UCSD-AML1 (cell line): ENCODE measurements around the gene SLC66A2.

Experiments used
- DNase-seq: peaks from one replicate; lab custom pipeline; 2025; ENCODE audit not compliant: unreplicated experiment; lab: John Stamatoyannopoulos, UW

SLC66A2 gene

DNA sequence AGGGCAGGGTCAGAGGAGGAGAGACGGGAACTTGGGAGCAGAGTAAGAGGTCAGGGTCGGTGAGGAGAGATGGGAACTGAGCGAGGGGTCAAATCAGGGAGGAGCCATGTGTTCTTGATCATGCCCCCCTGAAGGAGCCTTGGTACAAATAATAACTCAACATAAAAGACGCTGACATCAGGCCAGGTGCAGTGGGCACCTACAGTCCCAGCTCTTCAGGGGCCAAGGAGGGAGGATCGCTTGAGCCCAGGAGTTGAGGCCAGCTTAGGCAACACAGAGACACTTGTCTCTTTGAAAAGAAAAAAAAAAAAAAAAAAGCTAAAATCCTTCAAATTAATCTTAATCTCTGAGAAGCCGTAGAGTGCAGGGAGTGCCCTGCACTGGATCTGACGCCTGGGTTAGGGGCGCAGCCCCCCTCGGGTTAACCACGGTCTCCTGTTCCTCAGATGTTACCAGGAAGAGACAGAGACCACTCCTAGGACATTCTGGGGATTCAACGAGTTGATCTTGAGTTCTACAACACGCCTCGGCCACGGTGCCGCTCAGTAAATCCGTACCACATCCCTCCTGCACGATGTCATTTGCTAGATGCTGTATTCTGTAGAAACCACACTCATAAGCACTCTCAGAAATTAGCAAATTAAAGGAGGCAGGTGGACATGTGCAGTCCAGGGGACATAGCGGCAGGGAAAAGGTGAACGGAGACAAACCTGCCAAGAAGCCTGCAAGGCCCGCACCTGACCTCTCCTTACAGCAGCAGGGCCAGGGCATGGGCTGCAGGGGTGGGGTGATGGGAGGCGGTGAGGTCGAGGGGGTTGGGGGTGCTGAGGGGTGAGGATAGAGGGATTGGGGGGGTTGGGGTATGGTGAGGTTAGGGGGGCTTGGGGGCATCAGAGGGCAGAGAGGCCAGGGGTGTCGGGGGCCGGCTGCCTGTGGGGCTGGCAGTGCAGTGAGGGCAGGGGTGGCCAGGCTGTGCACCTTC is 29.2 kb downstream of the SLC66A2 start:
- DNase-seq, result no peak

DNA sequence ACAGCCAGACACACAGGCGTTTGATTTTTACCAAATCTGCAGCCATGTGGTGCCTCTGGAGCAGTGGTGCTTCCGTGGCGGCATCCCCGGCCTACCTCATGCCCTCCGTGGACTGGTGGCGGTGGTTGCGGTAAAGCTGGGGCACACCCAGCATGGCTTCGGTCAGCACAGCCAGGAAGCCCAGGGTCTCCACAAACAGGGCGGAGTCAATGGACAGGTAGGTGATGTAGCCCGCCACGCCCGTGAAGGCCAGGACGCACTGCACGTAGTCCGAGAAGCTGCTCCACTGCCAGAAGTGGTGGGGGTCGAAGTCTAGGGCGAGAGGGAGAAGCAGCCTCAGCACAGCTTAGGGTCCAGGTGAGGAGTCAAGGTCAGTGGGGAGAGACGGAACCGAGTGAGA is 32.4 kb downstream of the SLC66A2 start:
- DNase-seq, result no peak

GRCh38 chr18:79918615-79919011 is 32.8 kb downstream of the SLC66A2 start:
- no peak for DNase-seq

- DNase-seq, result no peak
These were observed 33.4 kb downstream of the SLC66A2 start for GRCh38 chr18:79917853-79918614.

GRCh38 chr18:79917169-79917852 is 34.1 kb downstream of the SLC66A2 start:
- no peak for DNase-seq

GRCh38 chr18:79916546-79917168 is 34.8 kb downstream of the SLC66A2 start:
- DNase-seq, result no peak

GRCh38 chr18:79916128-79916494 is 35.3 kb downstream of the SLC66A2 start:
- DNase-seq, result no peak

DNA sequence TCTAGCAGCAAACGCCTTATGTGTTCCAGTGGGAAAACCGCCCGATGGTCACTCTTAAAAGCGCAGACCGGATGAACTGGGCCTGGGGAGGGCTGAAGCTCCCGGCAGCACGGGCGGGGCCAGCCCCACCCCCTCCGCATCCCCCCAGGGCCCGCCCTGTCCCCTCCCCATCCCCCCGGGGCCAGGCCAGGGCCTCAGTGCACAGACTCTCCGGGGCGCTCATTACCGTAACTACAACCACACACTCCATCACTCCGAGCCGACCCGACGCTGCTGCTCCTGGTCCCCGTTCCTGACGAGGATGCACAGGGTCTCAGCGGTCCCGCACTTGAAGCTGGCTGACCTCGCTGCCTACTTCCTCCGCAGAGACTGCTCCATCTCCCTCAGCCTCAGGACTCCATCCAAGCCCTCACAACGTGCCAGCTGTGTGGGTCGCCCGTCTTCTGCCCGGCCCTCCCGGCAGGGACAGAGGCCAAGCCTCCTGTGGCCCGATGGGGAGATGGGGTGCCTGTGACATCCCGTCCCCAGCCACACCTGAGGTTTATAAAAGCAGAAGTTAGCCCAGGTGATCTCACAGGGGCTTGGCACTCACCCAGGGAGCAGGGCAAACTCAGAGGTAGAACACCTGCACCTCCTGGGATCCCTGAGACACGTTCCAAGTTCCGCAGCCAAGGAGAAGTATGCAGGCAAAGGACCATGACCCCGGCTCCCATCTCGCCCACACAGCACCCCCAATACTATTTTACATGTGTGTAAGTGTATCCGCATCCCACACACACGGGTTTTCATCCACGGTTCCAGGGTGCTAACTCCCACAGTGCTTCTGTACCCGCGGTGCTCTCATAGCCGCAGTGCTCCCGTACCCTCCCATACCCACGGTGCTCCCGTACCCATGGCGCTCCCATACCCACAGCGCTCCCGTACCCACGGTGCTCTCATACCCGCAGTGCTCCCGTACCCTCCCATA is 36.0 kb downstream of the SLC66A2 start:
- no peak for DNase-seq

DNA sequence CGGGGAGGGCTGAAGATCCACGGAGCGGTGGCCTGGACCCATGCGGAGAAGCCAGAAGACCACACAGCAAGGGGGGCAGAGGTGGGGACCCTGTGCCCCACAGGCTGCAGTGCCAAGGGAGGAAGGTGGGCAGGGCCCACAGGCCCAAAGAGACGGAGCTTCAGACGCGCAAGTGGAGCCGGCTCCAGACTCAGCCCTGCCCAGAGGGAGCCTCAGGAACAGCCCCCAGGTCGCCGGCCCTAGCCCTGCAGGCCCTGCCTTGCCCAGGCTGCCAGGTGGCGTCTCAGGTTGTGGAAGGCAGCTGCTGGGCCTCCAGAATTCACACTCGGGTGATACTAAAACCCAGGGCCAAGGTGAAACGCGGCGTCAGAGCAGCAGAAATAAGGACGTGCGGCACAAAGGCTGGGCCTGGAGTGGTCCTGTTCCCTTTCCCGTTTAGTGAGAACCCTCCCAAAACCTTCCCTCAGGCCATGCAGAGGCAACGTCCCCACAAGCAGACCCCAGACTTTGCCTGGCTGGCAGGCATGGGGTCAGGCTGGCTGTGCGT is 36.8 kb downstream of the SLC66A2 start:
- no peak for DNase-seq

- no peak for DNase-seq
These were observed 38.2 kb downstream of the SLC66A2 start for GRCh38 chr18:79912994-79913831.

- no peak for DNase-seq
These were observed 39.0 kb downstream of the SLC66A2 start for GRCh38 chr18:79912409-79912991.

DNA sequence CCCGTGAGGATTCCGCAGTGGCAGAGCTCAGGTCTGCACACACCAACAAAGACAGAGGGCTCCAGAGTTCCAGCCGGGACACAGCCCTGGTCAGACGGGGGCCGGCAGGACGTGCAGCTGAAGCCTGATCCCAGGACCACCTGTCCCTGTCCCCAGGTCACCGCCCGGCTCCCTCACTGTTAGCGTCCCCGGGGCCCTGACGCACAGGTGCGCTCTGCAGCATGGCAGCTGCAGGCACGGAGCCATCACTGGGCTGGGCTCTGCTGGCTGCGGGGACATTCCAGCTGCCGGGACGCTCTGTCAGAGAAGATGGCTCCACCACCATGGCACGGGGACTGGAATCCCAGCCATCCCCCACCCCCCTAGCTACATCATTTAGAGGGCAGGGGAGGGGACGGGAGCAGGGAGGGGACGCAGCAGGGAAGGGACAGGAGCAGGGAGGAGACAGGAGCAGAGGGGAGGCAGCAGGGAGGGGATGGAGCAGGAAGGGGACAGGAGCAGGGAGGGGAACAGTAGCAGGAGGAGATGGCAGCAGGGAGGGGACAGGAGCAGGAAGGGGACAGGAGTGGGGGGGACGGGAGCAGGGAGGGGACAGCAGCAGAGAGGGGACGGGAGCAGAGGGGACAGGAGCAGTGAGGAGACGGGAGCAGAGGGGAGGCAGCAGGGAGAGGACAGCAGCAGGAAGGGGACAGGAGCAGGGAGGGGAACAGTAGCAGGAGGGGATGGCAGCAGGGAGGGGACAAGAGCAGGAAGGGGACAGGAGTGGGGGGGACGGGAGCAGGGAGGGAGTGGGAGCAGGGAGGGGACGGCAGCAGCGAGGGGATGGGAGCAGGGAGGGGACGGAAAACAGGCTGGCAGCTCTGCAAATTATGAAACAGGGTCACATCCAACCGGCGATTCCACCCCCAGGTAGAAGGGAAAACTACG is 39.8 kb downstream of the SLC66A2 start:
- DNase-seq, result no peak

DNA sequence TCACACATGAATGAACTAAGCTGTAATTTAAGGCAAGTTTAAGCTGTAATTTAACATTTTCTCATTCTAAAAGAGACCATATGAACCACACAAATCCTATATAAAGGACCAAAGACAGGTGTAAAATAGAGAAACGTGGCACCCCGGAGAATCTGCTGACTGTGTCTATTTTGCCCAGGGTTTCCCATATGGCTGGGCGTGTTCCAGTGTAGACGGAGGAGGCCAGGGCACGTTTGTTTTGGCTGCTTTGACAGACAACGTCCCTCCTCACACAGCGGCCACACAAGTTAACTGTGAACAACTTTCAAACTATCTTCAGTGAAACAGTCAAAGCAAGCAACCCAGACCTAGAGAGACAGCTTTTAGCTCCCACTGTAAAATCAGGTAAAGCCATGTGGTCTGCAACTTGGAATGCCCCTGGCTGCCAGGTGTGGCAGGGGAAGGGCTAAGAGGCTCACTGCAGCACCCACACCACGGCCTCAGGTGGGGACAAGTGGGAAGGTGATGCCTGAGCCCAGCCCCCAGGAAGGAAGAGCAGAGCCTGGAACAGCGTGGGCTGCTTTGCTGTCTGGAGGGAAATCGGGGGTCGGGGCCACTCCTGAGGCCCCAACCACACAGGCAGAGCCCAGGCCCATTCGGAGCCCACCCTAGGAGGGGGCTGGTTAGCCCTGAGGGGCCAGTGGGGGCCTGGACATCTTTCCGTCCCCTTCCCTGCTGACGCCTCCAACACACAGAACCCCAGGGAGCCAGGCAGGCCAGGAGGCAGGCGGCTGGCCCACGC is 40.7 kb downstream of the SLC66A2 start:
- DNase-seq, result no peak

GRCh38 chr18:79906706-79907105 is 44.7 kb downstream of the SLC66A2 start:
- no peak for DNase-seq

DNA sequence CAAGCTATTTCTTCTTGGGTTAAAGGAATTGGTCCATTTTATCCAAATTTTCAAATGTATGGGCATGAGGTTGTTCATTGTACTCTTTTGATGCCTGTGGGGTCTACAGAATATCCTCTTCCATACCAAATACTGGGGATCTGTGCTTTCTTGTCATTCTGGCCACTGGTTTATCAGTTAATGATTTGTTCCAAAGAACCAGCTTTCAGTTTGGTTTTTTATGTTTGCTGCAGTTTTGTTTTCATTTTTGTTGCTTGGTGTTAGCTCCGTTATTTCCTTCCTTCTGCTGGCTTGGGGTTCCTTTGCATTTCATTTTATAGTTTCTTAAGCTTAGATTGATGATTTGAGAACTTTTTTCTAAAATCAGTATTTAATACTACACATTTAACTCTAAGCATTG is 45.5 kb downstream of the SLC66A2 start:
- no peak for DNase-seq

- no peak for DNase-seq
These were observed 46.0 kb downstream of the SLC66A2 start for GRCh38 chr18:79905389-79905911.
